Esophagus (tissue), 2 donors: Measurements from ENCODE around the gene SET. TPM values are rescaled to one million over a fixed set of nuclear protein-coding genes. Genes with fewer than 3 reads are reported as not detected.

Experiments used
- H3K27ac ChIP-seq, 2 donors: one replicate each; pipeline ENCODE4 v1.5.1; 2013; ENCODE audit warnings: low read depth in 2 of 2, mild to moderate bottlenecking in 2 of 2, inconsistent platforms in 1 of 2, low read length in 1 of 2, moderate library complexity in 1 of 2
- H3K27me3 ChIP-seq, 2 donors: one replicate each; pipeline ENCODE4 v1.6.1; 2013; ENCODE audit warnings: low read length in 2 of 2, control low read depth in 1 of 2, mild to moderate bottlenecking in 1 of 2; ENCODE audit not compliant: insufficient read depth in 2 of 2, control insufficient read depth in 1 of 2
- H3K36me3 ChIP-seq, 2 donors: one replicate each; pipeline ENCODE4 v1.6.1; 2013; ENCODE audit warnings: low read length in 1 of 2; ENCODE audit not compliant: control insufficient read depth in 2 of 2, insufficient read depth in 2 of 2
- H3K4me1 ChIP-seq, 2 donors: one replicate each; pipeline ENCODE4 v1.6.1; 2013; ENCODE audit warnings: low read length in 1 of 2; ENCODE audit not compliant: control insufficient read depth in 2 of 2, insufficient read depth in 2 of 2
- H3K4me3 ChIP-seq, 2 donors: one replicate each; pipeline ENCODE4 v1.5.1; 2013; ENCODE audit warnings: low read length in 2 of 2, mild to moderate bottlenecking in 2 of 2, low read depth in 1 of 2, moderate library complexity in 1 of 2
- H3K9me3 ChIP-seq, 2 donors: one replicate each; pipeline ENCODE4 v1.6.1; 2013; ENCODE audit warnings: mild to moderate bottlenecking in 2 of 2, low read depth in 1 of 2, low read length in 1 of 2, moderate library complexity in 1 of 2; ENCODE audit not compliant: control insufficient read depth in 2 of 2, insufficient read depth in 1 of 2
- WGBS, 2 donors: extraction: QIAGEN DNeasy Blood & Tissue Kit; methylation state at CpG; one replicate each; pipeline ENCODE4 v1.1.7; 2013; 5-methylcytosine and 5-hydroxymethylcytosine counted together
- polyA plus RNA-seq, 2 donors: library from polyadenylated mRNA; stranded (reverse); fragments of 200-250 nt; gene quantifications; one replicate each; pipeline ENCODE4 v1.2.3, GENCODE V29; 2013
- donor health status: healthy with polysubstance abuse.
- donor health status: Bipolar disorder and iron deficiency.

Gene SET
- polyA plus RNA-seq, 2 donors = 66.3 to 126 TPM

DNA sequence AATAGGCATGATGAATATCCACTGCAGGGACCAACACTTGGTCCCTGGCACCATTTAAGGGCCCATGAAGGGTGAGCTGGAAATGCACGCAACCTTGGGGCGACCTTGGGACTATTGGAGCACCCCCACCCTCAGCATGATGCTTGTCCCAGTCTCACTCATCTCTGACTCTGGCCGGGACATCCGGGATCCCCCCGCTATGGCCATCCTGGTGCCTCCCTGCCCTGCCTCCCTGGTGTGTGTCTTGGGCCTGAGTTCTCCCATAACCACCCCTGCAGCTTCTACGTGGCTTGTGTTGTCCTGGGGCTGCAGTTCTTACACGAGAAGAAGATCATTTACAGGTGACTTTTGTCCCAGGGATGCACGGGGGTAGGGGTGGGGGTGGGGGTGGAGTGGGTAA is 29.0 kb downstream of the SET start:
- WGBS, 2 donors = 72 to 79% methylated on average over 8 of the region's 8 CpGs
- Histone ChIP-seq H3K4me1 (peaks cover 0 to 6% of the 10 kb centered on the region in 2 donors), H3K4me3 (no peak overlapping the region), H3K27me3 (no peaks in the 10 kb centered on the region), H3K36me3 (peaks cover 0 to 14% of the 10 kb centered on the region in 2 donors), H3K27ac (no peak overlapping the region), H3K9me3 (no peaks in the 10 kb centered on the region)

- Histone ChIP-seq H3K9me3 (no peaks in the 10 kb centered on the region), H3K27ac (no peak overlapping the region), H3K4me3 (no peak overlapping the region), H3K4me1 (peaks cover 0 to 8% of the 10 kb centered on the region in 2 donors), H3K36me3 (peaks cover 0 to 13% of the 10 kb centered on the region in 2 donors), H3K27me3 (no peaks in the 10 kb centered on the region)
- 61 to 69% methylated on average over 5 of the region's 5 CpGs for WGBS, 2 donors
Observed at GRCh38 chr9:128718475-128718874, 29.5 kb downstream of the SET start.

DNA sequence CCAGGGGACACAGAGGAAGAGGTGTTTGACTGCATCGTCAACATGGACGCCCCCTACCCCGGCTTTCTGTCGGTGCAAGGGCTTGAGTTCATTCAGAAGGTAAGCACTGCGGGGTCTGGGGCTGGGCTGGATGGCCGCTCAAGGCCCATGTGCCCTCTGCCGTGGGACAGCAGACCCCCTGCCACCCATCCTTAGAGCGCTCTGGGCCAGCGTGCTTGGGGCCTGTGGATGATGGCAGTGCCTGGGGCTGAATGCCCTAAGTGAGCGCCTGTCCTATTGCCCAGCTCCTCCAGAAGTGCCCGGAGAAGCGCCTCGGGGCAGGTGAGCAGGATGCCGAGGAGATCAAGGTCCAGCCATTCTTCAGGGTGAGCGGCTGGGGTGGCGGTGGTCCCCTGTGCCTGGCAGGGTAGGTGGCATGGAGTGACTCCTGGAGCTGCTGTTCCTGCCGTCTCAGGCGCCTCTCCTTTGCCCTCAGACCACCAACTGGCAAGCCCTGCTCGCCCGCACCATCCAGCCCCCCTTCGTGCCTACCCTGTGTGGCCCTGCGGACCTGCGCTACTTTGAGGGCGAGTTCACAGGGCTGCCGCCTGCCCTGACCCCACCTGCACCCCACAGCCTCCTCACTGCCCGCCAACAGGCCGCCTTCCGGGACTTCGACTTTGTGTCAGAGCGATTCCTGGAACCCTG is 31.0 kb downstream of the SET start:
- no peaks in the 10 kb centered on the region for H3K9me3 ChIP-seq
- peaks cover 3 to 15% of the 10 kb centered on the region in 2 donors for H3K4me1 ChIP-seq
- no peaks in the 10 kb centered on the region for H3K27me3 ChIP-seq
- no peak overlapping the region for H3K4me3 ChIP-seq
- peaks cover 0 to 13% of the 10 kb centered on the region in 2 donors for H3K36me3 ChIP-seq
- peak overlapping the region in 1 of 2 donors; percentile 74 for H3K27ac ChIP-seq
- 90 to 91% methylated on average over 29 to 30 of the region's 30 CpGs for WGBS, 2 donors

DNA sequence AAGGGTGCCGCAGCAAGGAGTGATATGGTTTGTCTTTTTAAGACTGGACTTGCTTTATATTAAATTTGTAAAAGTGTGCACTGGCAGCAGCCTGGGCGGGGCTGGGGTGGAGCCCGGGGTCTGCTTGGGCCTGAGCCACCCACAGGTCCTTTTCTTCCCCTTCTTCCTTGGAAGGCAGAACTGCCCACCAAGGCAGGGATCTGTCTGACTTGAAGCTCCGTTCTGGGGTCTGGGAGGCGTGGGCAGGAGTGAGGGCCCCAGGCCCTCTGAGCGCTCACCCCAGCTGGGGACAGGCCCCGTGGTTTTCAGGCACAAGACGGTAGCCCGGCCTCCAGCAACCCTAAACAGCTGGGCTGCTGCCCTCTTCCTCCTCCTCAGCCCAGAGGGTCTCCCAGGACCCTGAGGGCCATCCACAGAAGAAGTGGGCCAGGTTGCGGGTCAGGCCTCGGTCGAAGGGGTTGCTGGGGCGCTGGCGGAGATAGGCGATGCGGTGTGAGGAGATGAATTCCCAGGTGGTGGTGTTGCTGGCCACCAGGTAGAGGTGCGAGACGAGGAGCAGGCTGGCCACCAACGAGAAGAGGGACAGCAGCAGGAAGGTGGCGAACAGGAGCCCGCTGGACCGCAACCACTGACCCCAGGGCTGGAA is 31.9 kb downstream of the SET start:
- Histone ChIP-seq H3K9me3 (no peaks in the 10 kb centered on the region), H3K36me3 (peaks cover 0 to 13% of the 10 kb centered on the region in 2 donors), H3K4me3 (no peak overlapping the region), H3K4me1 (peaks cover 3 to 15% of the 10 kb centered on the region in 2 donors), H3K27ac (no peak overlapping the region), H3K27me3 (no peaks in the 10 kb centered on the region)
- WGBS, 2 donors = 88 to 90% methylated on average over 21 to 22 of the region's 22 CpGs

GRCh38 chr9:128721487-128722010 is 32.5 kb downstream of the SET start:
- Histone ChIP-seq H3K9me3 (no peaks in the 10 kb centered on the region), H3K4me1 (peaks cover 3 to 15% of the 10 kb centered on the region in 2 donors), H3K27ac (no peak overlapping the region), H3K4me3 (no peak overlapping the region), H3K27me3 (no peaks in the 10 kb centered on the region), H3K36me3 (peaks cover 0 to 13% of the 10 kb centered on the region in 2 donors)
- 83 to 90% methylated on average over 17 to 18 of the region's 18 CpGs for WGBS, 2 donors

DNA sequence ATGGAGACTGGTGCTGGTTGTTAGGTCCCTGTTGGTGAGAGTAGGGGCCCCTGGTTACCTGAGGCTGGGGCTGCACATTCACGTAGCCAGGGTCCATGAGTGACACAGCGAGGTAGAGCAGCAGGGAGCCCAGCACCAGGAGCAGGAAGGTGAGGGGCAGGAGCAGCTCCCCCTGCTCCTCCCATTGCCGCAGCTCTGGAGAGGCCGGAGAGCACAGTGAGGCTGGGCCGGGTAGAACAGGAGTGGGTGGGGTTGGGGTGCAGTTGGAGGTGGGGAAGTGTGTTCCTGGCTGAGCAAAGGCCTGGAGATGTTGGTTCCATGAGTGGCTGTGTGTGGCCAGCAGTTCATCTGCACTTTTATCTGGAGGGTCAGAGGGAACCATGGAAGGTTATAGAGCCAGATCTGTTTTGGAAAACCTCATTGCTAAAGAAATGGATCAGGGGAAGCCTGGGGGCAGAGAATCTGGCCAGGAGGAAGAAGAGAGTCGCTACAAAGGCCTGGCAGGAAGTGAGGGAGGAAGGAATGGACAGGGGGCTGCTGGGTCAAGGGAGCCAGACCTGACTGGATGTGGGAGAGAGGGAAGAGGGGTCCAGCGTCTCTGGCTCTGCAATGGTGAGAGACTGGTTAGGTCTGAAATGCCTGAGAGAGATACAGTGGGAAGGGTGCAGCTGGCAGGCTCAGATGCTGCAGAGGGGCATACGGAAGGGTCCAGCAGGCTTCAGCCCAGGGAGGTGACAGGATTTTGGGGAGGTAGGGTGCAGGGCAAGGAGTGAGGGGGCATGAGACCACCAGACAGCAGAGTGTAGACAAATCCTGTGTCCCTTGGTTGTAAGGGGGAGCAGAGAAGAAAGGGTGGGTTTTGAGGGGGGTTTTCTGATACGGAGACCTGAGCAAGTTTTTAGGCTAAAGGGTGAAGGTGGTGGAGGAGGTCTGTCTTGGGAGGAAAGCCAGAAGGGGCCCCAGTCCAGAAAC is 33.6 kb downstream of the SET start:
- no peaks in the 10 kb centered on the region for H3K27me3 ChIP-seq
- H3K9me3 ChIP-seq = no peaks in the 10 kb centered on the region
- H3K36me3 ChIP-seq = peaks cover 0 to 13% of the 10 kb centered on the region in 2 donors
- peak overlapping the region in 1 of 2 donors; percentile 49 for H3K4me3 ChIP-seq
- 49 to 58% methylated on average over 9 of the region's 9 CpGs for whole genome bisulfite sequencing, 2 donors
- H3K4me1 ChIP-seq = peaks cover 3 to 15% of the 10 kb centered on the region in 2 donors
- peak overlapping the region; percentile 48 to 79 for H3K27ac ChIP-seq

- WGBS, 2 donors = 19 to 27% methylated on average over 6 to 7 of the region's 7 CpGs
- H3K9me3 ChIP-seq = no peaks in the 10 kb centered on the region
- H3K27ac ChIP-seq = peak overlapping the region; percentile 79 to 80
- H3K36me3 ChIP-seq = peaks cover 0 to 13% of the 10 kb centered on the region in 2 donors
- no peaks in the 10 kb centered on the region for H3K27me3 ChIP-seq
- peak overlapping the region; percentile 49 to 68 for H3K4me3 ChIP-seq
- peaks cover 3 to 15% of the 10 kb centered on the region in 2 donors for H3K4me1 ChIP-seq
Observed at GRCh38 chr9:128723352-128723865, 34.4 kb downstream of the SET start.

DNA sequence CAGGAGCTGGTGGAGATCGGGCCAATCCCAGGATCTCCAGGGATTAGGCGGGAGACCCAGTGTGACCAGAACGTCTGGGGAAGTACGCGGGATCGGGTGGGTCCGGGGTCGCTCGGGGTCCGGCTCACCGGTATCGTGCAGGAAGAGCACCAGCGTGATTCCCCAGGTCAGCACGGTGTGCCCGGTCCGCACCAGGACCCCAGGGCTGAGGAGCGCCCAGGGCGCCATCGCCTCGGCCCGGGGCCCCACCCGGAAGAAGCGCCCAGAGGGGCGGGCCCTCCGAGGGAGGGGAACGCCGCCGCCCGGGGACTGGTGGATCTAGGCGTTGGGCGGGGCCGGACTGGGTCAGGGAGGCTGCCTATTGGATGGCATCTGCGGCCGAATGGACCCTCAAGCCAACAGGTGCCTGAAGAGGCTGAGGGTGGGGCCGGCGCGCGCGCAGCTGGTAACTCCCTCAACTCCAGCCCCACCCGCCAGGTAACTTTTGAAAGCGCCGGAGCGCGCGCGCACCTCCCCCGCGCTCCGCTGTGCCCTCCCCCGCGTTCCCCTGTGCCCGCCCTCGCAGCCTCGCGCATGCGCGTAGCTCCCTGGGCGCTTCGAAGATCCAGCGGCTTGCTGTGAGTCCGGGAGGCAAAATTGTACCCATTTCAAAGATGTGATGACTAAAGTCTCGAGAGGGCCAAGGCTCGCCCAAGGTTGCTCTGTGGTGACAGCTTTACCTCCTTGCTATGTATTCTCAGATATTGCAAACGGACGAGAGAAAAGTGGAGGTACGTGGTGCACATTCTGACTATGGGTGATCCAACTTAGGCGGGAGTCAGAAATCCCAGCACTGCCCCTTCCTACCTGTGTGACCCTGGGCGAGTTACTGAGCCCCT is 35.1 kb downstream of the SET start, which contains the start of gene ZDHHC12:
Gene ZDHHC12 (minus strand): TSS at position 262 of the 878 bp plus-strand sequence. CDS start 34 bp downstream, at position 228.
- Histone ChIP-seq H3K4me1 (peaks cover 3 to 15% of the 10 kb centered on the region in 2 donors), H3K9me3 (no peaks in the 10 kb centered on the region), H3K4me3 (peak within 1 kb of the TSS; percentile 49 to 68), H3K36me3 (peaks cover 0 to 13% of the 10 kb centered on the region in 2 donors), H3K27ac (peak within 1 kb of the TSS; percentile 79 to 80), H3K27me3 (no peaks in the 10 kb centered on the region)
- 1 to 2% methylated on average over 65 to 68 of the region's 68 CpGs for WGBS, 2 donors
